ENCODE data around the gene C16orf54.
A peak's percentile ranks its signal among the peaks of the same experiment; 100 is the strongest.
"Not testable (repeated sequence)": the region's sequence is repeated elsewhere in the genome, so short reads cannot be mapped to it uniquely, and the experiment has no call there.

C16orf54 gene

GRCh38 chr16:29745853-29746345 is at the start of gene C16orf54:
TSS of gene C16orf54 (minus strand) at chr16:29745990. CDS start at chr16:29744951, 1,039 bp downstream.
- no peak within 1 kb of the TSS for H3K9ac ChIP-seq (ENCODE audit: low read length)
- DNase-seq (ENCODE audit: low read depth) = no peak
- no peaks in the 10 kb centered on the region for H3K9me3 ChIP-seq (ENCODE audit: control insufficient read depth, low read length)
- peaks cover 45% of the 10 kb centered on the region for H3K27me3 ChIP-seq (replicated peaks; ENCODE audit: control insufficient read depth, insufficient read depth, low read length)
- H3K36me3 ChIP-seq (ENCODE audit: control insufficient read depth, insufficient read depth, low read length, severe bottlenecking) = no peaks in the 10 kb centered on the region
- H3K4me1 ChIP-seq (ENCODE audit: control insufficient read depth, insufficient read depth, low read length) = no peaks in the 10 kb centered on the region
- no peak within 1 kb of the TSS for H3K4me3 ChIP-seq (ENCODE audit: low read length)

DNA sequence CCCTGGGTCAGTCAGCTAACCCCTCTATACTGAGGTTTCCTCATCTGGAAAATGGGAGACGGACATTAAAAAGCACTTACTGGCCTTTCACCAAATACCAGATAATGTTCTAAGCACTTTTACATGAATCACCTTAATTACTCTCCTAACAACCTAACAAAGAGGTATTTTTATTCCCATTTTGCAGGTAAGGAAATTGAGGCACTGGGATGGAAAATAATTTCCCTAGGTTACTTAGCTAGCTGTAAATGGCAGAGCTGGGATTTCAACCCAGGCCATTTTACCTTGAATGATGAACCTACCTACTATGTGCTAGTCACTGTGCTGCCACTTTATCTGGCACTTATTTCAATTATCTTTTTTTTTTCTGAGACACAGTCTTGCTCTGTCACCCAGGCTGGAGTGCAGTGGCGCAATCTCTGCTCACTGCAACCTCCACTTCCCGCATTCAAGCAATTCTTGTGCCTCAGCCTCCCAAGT is 48.5 kb upstream of the C16orf54 start:
- peaks cover 18% of the 10 kb centered on the region for H3K36me3 ChIP-seq (ENCODE audit: control insufficient read depth, insufficient read depth, low read length, severe bottlenecking)
- no peak for DNase-seq (ENCODE audit: low read depth)
- H3K27me3 ChIP-seq (replicated peaks; ENCODE audit: control insufficient read depth, insufficient read depth, low read length) = no peaks in the 10 kb centered on the region
- no peak overlapping the region for H3K9ac ChIP-seq (ENCODE audit: low read length)
- H3K9me3 ChIP-seq (ENCODE audit: control insufficient read depth, low read length) = no peaks in the 10 kb centered on the region
- peaks cover 14% of the 10 kb centered on the region for H3K4me1 ChIP-seq (ENCODE audit: control insufficient read depth, insufficient read depth, low read length)
- no peak overlapping the region for H3K4me3 ChIP-seq (ENCODE audit: low read length)

DNA sequence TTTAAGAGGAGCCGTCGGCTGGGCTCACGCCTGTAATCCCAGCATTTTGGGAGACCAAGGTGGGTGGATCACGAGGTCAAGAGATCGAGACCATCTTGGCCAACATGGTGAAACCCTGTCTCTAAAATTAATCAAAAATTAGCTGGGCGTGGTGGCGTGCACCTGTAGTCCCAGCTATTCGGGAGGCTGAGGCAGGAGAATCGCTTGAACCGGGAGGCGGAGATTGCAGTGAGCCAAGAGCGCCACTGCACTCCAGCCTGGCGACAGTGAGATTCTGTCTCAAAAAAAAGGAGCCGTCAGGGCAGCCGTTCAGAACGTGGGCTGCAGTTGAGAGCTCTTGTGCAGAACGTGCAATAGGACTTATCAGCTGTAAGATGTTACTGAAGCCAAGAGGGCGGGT is 47.4 kb upstream of the C16orf54 start:
- H3K27me3 ChIP-seq (replicated peaks; ENCODE audit: control insufficient read depth, insufficient read depth, low read length); H3K9me3 ChIP-seq (ENCODE audit: control insufficient read depth, low read length); DNase-seq (ENCODE audit: low read depth); H3K4me3 ChIP-seq (ENCODE audit: low read length); H3K9ac ChIP-seq (ENCODE audit: low read length); H3K36me3 ChIP-seq (ENCODE audit: control insufficient read depth, insufficient read depth, low read length, severe bottlenecking): not testable (repeated sequence)
- peaks cover 14% of the 10 kb centered on the region for H3K4me1 ChIP-seq (ENCODE audit: control insufficient read depth, insufficient read depth, low read length)

- peak overlapping the region; percentile 85 for H3K4me3 ChIP-seq (ENCODE audit: low read length)
- H3K27me3 ChIP-seq (replicated peaks; ENCODE audit: control insufficient read depth, insufficient read depth, low read length) = no peaks in the 10 kb centered on the region
- no peaks in the 10 kb centered on the region for H3K9me3 ChIP-seq (ENCODE audit: control insufficient read depth, low read length)
- H3K36me3 ChIP-seq (ENCODE audit: control insufficient read depth, insufficient read depth, low read length, severe bottlenecking) = no peaks in the 10 kb centered on the region
- peak overlapping the region; percentile 97 for H3K9ac ChIP-seq (ENCODE audit: low read length)
- H3K4me1 ChIP-seq (ENCODE audit: control insufficient read depth, insufficient read depth, low read length) = peaks cover 14% of the 10 kb centered on the region
- no peak for DNase-seq (ENCODE audit: low read depth)
Measured at GRCh38 chr16:29791845-29792807, 46.3 kb upstream of the C16orf54 start.

- Histone ChIP-seq H3K36me3 (ENCODE audit: control insufficient read depth, insufficient read depth, low read length, severe bottlenecking) (no peaks in the 10 kb centered on the region), H3K27me3 (replicated peaks; ENCODE audit: control insufficient read depth, insufficient read depth, low read length) (no peaks in the 10 kb centered on the region), H3K4me3 (ENCODE audit: low read length) (peak overlapping the region; percentile 85), H3K9me3 (ENCODE audit: control insufficient read depth, low read length) (no peaks in the 10 kb centered on the region), H3K9ac (ENCODE audit: low read length) (peak overlapping the region; percentile 97), H3K4me1 (ENCODE audit: control insufficient read depth, insufficient read depth, low read length) (peaks cover 14% of the 10 kb centered on the region)
- peak; percentile 37 for DNase-seq (ENCODE audit: low read depth)
Measured at GRCh38 chr16:29790949-29791844, 45.4 kb upstream of the C16orf54 start.

DNA sequence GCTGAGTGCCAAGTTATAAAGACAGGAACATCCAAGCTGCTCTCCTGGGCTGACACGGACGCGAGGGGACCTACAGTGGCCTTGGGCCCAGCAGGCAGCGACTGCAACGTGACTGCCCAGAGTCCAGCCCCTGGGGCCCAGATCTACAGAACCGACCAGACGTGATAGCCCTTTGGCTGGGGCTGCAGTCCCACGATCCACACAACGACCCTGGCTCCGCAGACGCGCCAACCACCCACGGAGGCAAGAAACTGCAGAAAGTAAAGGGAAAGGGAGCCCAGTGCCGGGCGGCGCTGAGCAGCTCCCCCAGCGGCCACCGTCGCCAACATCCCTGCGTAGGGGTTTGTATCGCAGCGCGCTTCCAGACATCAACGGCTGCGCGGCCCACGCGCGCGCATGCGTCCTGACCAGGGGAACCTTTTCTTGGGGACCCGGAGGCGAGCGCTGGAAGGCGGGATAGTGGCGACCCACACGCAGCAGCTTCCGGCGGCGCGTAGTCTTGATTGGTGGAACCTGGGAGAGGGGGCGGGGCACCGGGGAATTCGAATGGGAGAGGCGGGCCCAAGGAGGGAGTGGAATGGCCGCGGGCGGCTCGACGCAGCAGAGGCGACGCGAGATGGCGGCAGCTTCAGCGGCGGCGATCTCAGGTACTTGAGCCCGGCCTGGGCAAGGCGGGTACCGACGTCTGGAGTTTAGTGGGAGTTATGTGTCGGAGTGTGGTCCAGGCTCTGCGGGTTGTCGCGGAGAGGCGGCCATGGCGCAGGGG is 44.6 kb upstream of the C16orf54 start, which contains the start of gene KIF22:
Gene KIF22, plus strand, starts transcription at position 569 of the 766 bp plus-strand sequence. Its CDS starts 9 bp downstream, at position 578.
- DNase-seq (ENCODE audit: low read depth) = peak; percentile 100
- no peaks in the 10 kb centered on the region for H3K9me3 ChIP-seq (ENCODE audit: control insufficient read depth, low read length)
- H3K4me3 ChIP-seq (ENCODE audit: low read length) = peak within 1 kb of the TSS; percentile 85
- H3K27me3 ChIP-seq (replicated peaks; ENCODE audit: control insufficient read depth, insufficient read depth, low read length) = no peaks in the 10 kb centered on the region
- H3K36me3 ChIP-seq (ENCODE audit: control insufficient read depth, insufficient read depth, low read length, severe bottlenecking) = no peaks in the 10 kb centered on the region
- H3K4me1 ChIP-seq (ENCODE audit: control insufficient read depth, insufficient read depth, low read length) = peaks cover 18% of the 10 kb centered on the region
- H3K9ac ChIP-seq (ENCODE audit: low read length) = peak within 1 kb of the TSS; percentile 97

DNA sequence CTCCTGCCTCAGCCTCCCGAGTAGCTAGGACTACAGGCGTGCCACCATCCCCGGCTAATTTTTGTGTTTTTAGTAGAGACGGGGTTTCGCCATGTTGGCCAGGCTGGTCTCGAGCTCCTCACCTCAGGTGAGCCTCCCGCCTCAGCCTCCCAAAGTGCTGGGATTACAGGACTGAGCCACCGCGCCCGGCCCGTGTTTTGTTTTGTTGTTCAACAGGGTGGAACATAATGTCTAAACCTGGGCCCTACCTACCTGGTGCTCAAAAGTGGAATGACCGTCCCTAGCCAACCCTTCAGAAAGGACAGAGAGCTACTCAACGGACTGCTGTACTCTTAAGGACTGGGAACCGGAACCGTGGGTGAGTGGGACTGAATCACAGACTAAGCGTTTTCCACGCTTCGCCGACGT is 44.0 kb upstream of the C16orf54 start:
- Histone ChIP-seq H3K27me3 (replicated peaks; ENCODE audit: control insufficient read depth, insufficient read depth, low read length) (no peaks in the 10 kb centered on the region), H3K9ac (ENCODE audit: low read length) (peak overlapping the region; percentile 97), H3K4me1 (ENCODE audit: control insufficient read depth, insufficient read depth, low read length) (peaks cover 21% of the 10 kb centered on the region), H3K9me3 (ENCODE audit: control insufficient read depth, low read length) (no peaks in the 10 kb centered on the region), H3K4me3 (ENCODE audit: low read length) (peak overlapping the region; percentile 85), H3K36me3 (ENCODE audit: control insufficient read depth, insufficient read depth, low read length, severe bottlenecking) (no peaks in the 10 kb centered on the region)
- no peak for DNase-seq (ENCODE audit: low read depth)

GRCh38 chr16:29787155-29787554 is 41.4 kb upstream of the C16orf54 start:
- H3K9ac ChIP-seq (ENCODE audit: low read length); H3K27me3 ChIP-seq (replicated peaks; ENCODE audit: control insufficient read depth, insufficient read depth, low read length); H3K36me3 ChIP-seq (ENCODE audit: control insufficient read depth, insufficient read depth, low read length, severe bottlenecking); H3K4me3 ChIP-seq (ENCODE audit: low read length); H3K9me3 ChIP-seq (ENCODE audit: control insufficient read depth, low read length); DNase-seq (ENCODE audit: low read depth): not testable (repeated sequence)
- peaks cover 21% of the 10 kb centered on the region for H3K4me1 ChIP-seq (ENCODE audit: control insufficient read depth, insufficient read depth, low read length)

DNA sequence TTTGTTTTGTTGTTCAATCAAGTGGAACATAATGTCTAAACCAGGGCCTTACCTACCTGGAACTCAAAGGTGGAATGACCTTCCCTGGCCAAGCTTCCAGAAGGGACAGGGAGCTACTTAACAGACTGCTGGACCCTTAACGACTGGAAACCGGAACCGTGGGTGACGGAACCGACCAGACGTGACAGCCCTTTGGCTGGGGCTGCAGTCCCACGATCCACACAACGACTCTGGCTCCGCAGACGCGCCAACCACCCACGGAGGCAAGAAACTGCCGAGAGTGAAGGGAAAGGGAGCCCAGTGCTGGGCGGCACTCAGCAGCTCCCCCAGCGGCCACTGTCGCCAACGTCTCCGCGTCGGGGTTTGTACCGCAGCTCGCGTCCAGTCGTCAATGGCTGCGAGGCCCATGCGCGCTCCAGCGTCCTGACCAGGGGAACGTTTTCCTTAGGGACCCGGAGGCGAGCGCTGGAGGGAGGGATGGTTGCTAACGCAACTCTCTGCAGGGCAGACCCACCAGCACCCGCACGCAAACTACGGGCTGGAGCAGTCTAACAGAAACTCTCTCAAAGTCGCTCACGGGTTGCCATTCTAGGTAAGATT is 39.2 kb upstream of the C16orf54 start:
- Histone ChIP-seq H3K9ac (ENCODE audit: low read length) (peak overlapping the region; percentile 65), H3K9me3 (ENCODE audit: control insufficient read depth, low read length) (no peaks in the 10 kb centered on the region), H3K4me1 (ENCODE audit: control insufficient read depth, insufficient read depth, low read length) (peaks cover 13% of the 10 kb centered on the region), H3K36me3 (ENCODE audit: control insufficient read depth, insufficient read depth, low read length, severe bottlenecking) (no peaks in the 10 kb centered on the region), H3K27me3 (replicated peaks; ENCODE audit: control insufficient read depth, insufficient read depth, low read length) (peaks cover 24% of the 10 kb centered on the region), H3K4me3 (ENCODE audit: low read length) (peak overlapping the region; percentile 77)
- peak; percentile 74 for DNase-seq (ENCODE audit: low read depth)

GRCh38 chr16:29784157-29784556 is 38.4 kb upstream of the C16orf54 start:
- Histone ChIP-seq H3K36me3 (ENCODE audit: control insufficient read depth, insufficient read depth, low read length, severe bottlenecking) (no peaks in the 10 kb centered on the region), H3K4me3 (ENCODE audit: low read length) (no peak overlapping the region), H3K9me3 (ENCODE audit: control insufficient read depth, low read length) (no peaks in the 10 kb centered on the region), H3K4me1 (ENCODE audit: control insufficient read depth, insufficient read depth, low read length) (peaks cover 7% of the 10 kb centered on the region), H3K9ac (ENCODE audit: low read length) (no peak overlapping the region), H3K27me3 (replicated peaks; ENCODE audit: control insufficient read depth, insufficient read depth, low read length) (peaks cover 25% of the 10 kb centered on the region)
- DNase-seq (ENCODE audit: low read depth) = no peak
